ENCODE results near the gene KCNK2.
A peak's percentile ranks its signal among the peaks of the same experiment; 100 is the strongest.

The KCNK2 gene

GRCh38 chr1:215081661-215082531 is 641 bp upstream of the KCNK2 start:
- Histone ChIP-seq H3K9ac (ENCODE audit: insufficient read length) (no peak overlapping the region), H3K36me3 (ENCODE audit: insufficient read depth, low read length) (no peaks in the 10 kb centered on the region), H3K27ac (no peak overlapping the region), H3K4me3 (peak overlapping the region; percentile 67; the same call in 1 of the 2 replicates), H3K9me3 (ENCODE audit: low read depth, low read length) (no peaks in the 10 kb centered on the region)
- no peak for TF ChIP-seq POLR2AphosphoS5 (IDR thresholded peaks at IDR 0.05; ENCODE audit: borderline replicate concordance, low read depth, low read length)
- TF ChIP-seq EZH2 (IDR thresholded peaks at IDR 0.05): no peak
- no peak for TF ChIP-seq FOXP2 (optimal IDR thresholded peaks at IDR 0.05; ENCODE audit: control extremely low read depth, extremely low read length, insufficient read depth)
- DNase-seq (ENCODE audit: low read depth, low spot score): no peak

GRCh38 chr1:215083383-215083961 is 935 bp downstream of the KCNK2 start:
- H3K27ac ChIP-seq: no peak overlapping the region
- H3K9ac ChIP-seq (ENCODE audit: insufficient read length): no peak overlapping the region
- H3K36me3 ChIP-seq (ENCODE audit: insufficient read depth, low read length): no peaks in the 10 kb centered on the region
- no peak for DNase-seq (ENCODE audit: low read depth, low spot score)
- peak overlapping the region; percentile 48; the same call in 1 of the 2 replicates for H3K4me3 ChIP-seq
- H3K9me3 ChIP-seq (ENCODE audit: low read depth, low read length): no peaks in the 10 kb centered on the region
- TF ChIP-seq EZH2 (IDR thresholded peaks at IDR 0.05) (peak; percentile 91), FOXP2 (optimal IDR thresholded peaks at IDR 0.05; ENCODE audit: control extremely low read depth, extremely low read length, insufficient read depth) (no peak)

- Histone ChIP-seq H3K4me3 (no peak overlapping the region), H3K9ac (ENCODE audit: insufficient read length) (no peak overlapping the region), H3K9me3 (ENCODE audit: low read depth, low read length) (no peaks in the 10 kb centered on the region), H3K27ac (no peak overlapping the region), H3K36me3 (ENCODE audit: insufficient read depth, low read length) (no peaks in the 10 kb centered on the region)
- DNase-seq (ENCODE audit: low read depth, low spot score): no peak
- TF ChIP-seq FOXP2 (optimal IDR thresholded peaks at IDR 0.05; ENCODE audit: control extremely low read depth, extremely low read length, insufficient read depth) (no peak), POLR2AphosphoS5 (IDR thresholded peaks at IDR 0.05; ENCODE audit: borderline replicate concordance, low read depth, low read length) (no peak), EZH2 (IDR thresholded peaks at IDR 0.05) (no peak)
Measured at GRCh38 chr1:215084621-215085020, 2.1 kb downstream of the KCNK2 start.

- TF ChIP-seq EZH2 (IDR thresholded peaks at IDR 0.05) (no peak), POLR2AphosphoS5 (IDR thresholded peaks at IDR 0.05; ENCODE audit: borderline replicate concordance, low read depth, low read length) (no peak), FOXP2 (optimal IDR thresholded peaks at IDR 0.05; ENCODE audit: control extremely low read depth, extremely low read length, insufficient read depth) (no peak)
Measured at GRCh38 chr1:215087603-215088002, 5.1 kb downstream of the KCNK2 start.

GRCh38 chr1:215094381-215094780 is 11.8 kb downstream of the KCNK2 start:
- no peak for TF ChIP-seq FOXP2 (optimal IDR thresholded peaks at IDR 0.05; ENCODE audit: control extremely low read depth, extremely low read length, insufficient read depth)
- TF ChIP-seq EZH2 (IDR thresholded peaks at IDR 0.05): no peak
- TF ChIP-seq POLR2AphosphoS5 (IDR thresholded peaks at IDR 0.05; ENCODE audit: borderline replicate concordance, low read depth, low read length): no peak

More at GRCh38 chr1:215087603-215088002, 5.1 kb downstream of the KCNK2 start:
- no peak for DNase-seq (ENCODE audit: low read depth, low spot score)
- H3K27ac ChIP-seq: no peak overlapping the region
- no peaks in the 10 kb centered on the region for H3K9me3 ChIP-seq (ENCODE audit: low read depth, low read length)
- no peak overlapping the region for H3K4me3 ChIP-seq
- H3K9ac ChIP-seq (ENCODE audit: insufficient read length): no peak overlapping the region
- H3K36me3 ChIP-seq (ENCODE audit: insufficient read depth, low read length): no peaks in the 10 kb centered on the region

GRCh38 chr1:215095524-215095923 is 13.0 kb downstream of the KCNK2 start:
- no peaks in the 10 kb centered on the region for H3K9me3 ChIP-seq (ENCODE audit: low read depth, low read length)
- no peak for TF ChIP-seq EZH2 (IDR thresholded peaks at IDR 0.05)
- no peaks in the 10 kb centered on the region for H3K36me3 ChIP-seq (ENCODE audit: insufficient read depth, low read length)
- no peak for DNase-seq (ENCODE audit: low read depth, low spot score)
- no peak overlapping the region for H3K4me3 ChIP-seq
- H3K27ac ChIP-seq: no peak overlapping the region
- no peak overlapping the region for H3K9ac ChIP-seq (ENCODE audit: insufficient read length)

More at GRCh38 chr1:215094381-215094780, 11.8 kb downstream of the KCNK2 start:
- H3K36me3 ChIP-seq (ENCODE audit: insufficient read depth, low read length): no peaks in the 10 kb centered on the region
- H3K9me3 ChIP-seq (ENCODE audit: low read depth, low read length): no peaks in the 10 kb centered on the region
- no peak overlapping the region for H3K4me3 ChIP-seq
- H3K27ac ChIP-seq: no peak overlapping the region
- H3K9ac ChIP-seq (ENCODE audit: insufficient read length): no peak overlapping the region
- no peak for DNase-seq (ENCODE audit: low read depth, low spot score)

- TF ChIP-seq EZH2 (IDR thresholded peaks at IDR 0.05) (no peak), POLR2AphosphoS5 (IDR thresholded peaks at IDR 0.05; ENCODE audit: borderline replicate concordance, low read depth, low read length) (no peak), FOXP2 (optimal IDR thresholded peaks at IDR 0.05; ENCODE audit: control extremely low read depth, extremely low read length, insufficient read depth) (no peak)
- DNase-seq (ENCODE audit: low read depth, low spot score): no peak
- H3K4me3 ChIP-seq: no peak overlapping the region
- H3K9me3 ChIP-seq (ENCODE audit: low read depth, low read length): no peaks in the 10 kb centered on the region
- no peaks in the 10 kb centered on the region for H3K36me3 ChIP-seq (ENCODE audit: insufficient read depth, low read length)
- H3K27ac ChIP-seq: no peak overlapping the region
- no peak overlapping the region for H3K9ac ChIP-seq (ENCODE audit: insufficient read length)
Measured at GRCh38 chr1:215101511-215101910, 19.0 kb downstream of the KCNK2 start.

- H3K4me3 ChIP-seq: no peak overlapping the region
- H3K9me3 ChIP-seq (ENCODE audit: low read depth, low read length): no peaks in the 10 kb centered on the region
- TF ChIP-seq EZH2 (IDR thresholded peaks at IDR 0.05) (no peak), POLR2AphosphoS5 (IDR thresholded peaks at IDR 0.05; ENCODE audit: borderline replicate concordance, low read depth, low read length) (no peak), FOXP2 (optimal IDR thresholded peaks at IDR 0.05; ENCODE audit: control extremely low read depth, extremely low read length, insufficient read depth) (no peak)
- H3K36me3 ChIP-seq (ENCODE audit: insufficient read depth, low read length): no peaks in the 10 kb centered on the region
- no peak overlapping the region for H3K27ac ChIP-seq
- no peak for DNase-seq (ENCODE audit: low read depth, low spot score)
- no peak overlapping the region for H3K9ac ChIP-seq (ENCODE audit: insufficient read length)
Measured at GRCh38 chr1:215104283-215104682, 21.7 kb downstream of the KCNK2 start.

All from SK-N-MC (cell line).